ENCODE data around the gene BRICD5. TPM values are rescaled to one million over a fixed set of nuclear protein-coding genes. Genes with fewer than 3 reads are reported as not detected.

The BRICD5 gene
- total RNA-seq, 1 experiment from 2014 or later, result 18.6 TPM

DNA sequence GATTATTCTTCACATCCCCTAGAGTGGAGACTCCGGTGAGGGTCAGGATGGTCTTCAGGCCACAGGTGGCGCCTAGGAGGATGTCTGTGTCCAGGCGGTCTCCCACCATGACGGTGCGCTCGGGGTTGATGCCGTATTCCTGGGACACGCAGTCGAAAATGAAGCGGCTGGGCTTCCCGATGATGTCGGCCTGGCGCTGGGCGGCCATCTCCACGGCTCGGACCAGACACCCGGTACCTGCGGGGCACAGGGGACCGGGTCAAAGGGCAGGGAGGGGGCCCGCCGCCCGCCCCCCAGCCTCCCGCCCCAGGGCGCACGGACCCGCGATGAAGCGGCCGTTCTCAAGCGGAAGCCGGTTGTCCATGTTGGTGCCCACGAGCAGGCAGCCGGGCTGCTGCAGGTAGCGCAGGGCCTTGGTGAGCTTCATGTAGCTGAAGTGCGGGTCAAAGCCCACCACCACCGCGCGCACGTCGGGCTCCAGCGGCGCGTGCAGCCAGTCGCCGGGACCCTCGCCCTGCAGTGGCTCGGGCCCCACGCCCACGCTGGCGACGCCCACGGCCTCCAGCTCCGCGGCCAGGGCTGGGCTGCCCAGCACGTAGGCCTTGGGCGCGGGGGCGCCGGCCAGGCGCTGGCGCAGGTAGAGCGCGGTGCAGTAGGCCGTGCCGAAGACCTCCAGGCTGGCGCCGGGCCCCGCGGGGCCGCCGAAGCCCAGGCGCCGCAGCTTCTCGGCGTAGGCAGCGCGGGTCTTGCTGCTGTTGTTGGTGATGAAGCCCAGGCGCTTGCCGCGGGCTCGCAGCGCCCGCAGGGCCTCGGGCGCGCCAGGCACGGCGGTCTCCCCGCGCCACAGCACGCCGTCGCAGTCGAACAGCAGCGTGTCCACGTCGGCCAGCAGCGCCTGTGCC, 3.4 kb upstream of the BRICD5 start:
- H3K27ac ChIP-seq (ENCODE audit: low read depth, low read length, poor library complexity, severe bottlenecking), result peak overlapping the region; percentile 64
- ChIA-PET POLR2A (ENCODE audit: low non-redundant PET) (interaction anchor here (0.5 to 0.6 kb wide), 2 partner anchors 179 to 211 kb away, joined by 3 to 4 read pairs; no protein-coding TSS in a partner anchor), CTCF (no interaction called here)
- H3K27me3 ChIP-seq (replicated peaks; ENCODE audit: insufficient read depth, low read depth, low read length, poor library complexity), result no peaks in the 10 kb centered on the region
- H3K4me1 ChIP-seq (ENCODE audit: insufficient read depth, low read length, poor library complexity, severe bottlenecking), result peaks cover 11% of the 10 kb centered on the region
- H3K4me3 ChIP-seq (ENCODE audit: low read depth, low read length, poor library complexity, severe bottlenecking), result peak overlapping the region; percentile 91
- peak; percentile 40 for DNase-seq (ENCODE audit: low spot score)
- TF ChIP-seq EZH2 (IDR thresholded peaks at IDR 0.05; ENCODE audit: borderline replicate concordance, low read depth, low read length, poor library complexity, severe bottlenecking), result no peak
- TF ChIP-seq, protein P1, sequence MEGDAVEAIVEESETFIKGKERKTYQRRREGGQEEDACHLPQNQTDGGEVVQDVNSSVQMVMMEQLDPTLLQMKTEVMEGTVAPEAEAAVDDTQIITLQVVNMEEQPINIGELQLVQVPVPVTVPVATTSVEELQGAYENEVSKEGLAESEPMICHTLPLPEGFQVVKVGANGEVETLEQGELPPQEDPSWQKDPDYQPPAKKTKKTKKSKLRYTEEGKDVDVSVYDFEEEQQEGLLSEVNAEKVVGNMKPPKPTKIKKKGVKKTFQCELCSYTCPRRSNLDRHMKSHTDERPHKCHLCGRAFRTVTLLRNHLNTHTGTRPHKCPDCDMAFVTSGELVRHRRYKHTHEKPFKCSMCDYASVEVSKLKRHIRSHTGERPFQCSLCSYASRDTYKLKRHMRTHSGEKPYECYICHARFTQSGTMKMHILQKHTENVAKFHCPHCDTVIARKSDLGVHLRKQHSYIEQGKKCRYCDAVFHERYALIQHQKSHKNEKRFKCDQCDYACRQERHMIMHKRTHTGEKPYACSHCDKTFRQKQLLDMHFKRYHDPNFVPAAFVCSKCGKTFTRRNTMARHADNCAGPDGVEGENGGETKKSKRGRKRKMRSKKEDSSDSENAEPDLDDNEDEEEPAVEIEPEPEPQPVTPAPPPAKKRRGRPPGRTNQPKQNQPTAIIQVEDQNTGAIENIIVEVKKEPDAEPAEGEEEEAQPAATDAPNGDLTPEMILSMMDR (conservative IDR thresholded peaks at IDR 0.05; ENCODE audit: low read depth, low read length), result no peak
- no TSS peak for BruUV-seq (replicated peaks)
- no peaks in the 10 kb centered on the region for H3K9me3 ChIP-seq (ENCODE audit: low read depth, low read length, poor library complexity, severe bottlenecking)
- intact Hi-C loops (cut with micrococcal nuclease; ENCODE audit: unreplicated experiment), result loop anchor here (10.0 kb wide), 1 partner anchor 209 kb away; the partner anchor contains the start of gene ZNF598
- H3K36me3 ChIP-seq (ENCODE audit: insufficient read depth, low read length, poor library complexity, severe bottlenecking), result peaks cover 6% of the 10 kb centered on the region

DNA sequence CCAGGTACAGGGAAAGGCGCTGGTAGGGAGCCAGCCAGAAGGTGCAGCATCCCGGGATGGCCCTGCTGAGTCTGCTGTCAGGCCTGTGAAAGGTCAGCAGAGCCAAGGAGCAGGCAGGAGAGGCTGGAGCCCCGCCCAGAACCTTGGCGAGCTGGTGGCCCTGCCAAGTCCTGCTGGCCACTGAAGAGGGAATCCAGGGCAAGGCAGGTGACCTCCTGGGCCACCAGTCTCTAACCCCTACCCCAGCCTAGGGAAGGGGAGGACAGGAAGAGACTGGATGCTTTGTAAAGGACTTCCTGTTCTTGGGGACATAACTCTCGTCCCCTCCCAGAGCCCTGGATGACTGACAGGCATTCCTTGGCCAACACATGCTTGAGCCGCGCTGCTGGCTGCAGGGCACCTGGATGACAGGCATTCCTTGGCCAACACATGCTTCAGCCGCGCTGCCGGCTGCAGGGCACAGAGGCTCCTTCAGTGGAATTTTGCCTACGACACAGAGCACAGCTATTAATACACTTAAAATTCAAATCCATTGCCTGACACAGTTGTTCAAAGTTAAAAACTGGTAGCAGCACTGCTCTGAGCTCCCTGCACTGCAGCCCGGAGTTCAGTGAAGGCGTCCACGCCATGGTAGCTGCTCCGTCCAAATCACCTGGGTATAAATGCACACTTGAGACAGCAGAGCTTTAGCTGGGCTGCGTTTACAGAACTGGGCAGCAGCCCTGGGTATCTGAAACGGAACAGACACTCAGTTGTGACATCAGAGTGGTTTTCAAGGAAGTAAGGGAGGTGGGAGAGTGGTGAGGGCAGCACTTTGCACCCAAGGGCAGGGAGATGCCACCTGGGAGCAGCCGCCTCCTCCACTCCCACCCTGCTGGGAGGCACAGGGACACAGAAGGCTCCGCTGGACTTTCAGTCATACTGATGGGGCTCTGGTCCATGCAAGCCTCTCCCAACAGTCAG, 2.0 kb upstream of the BRICD5 start:
- no peak for DNase-seq (ENCODE audit: low spot score)
- ChIA-PET CTCF (no interaction called here), POLR2A (ENCODE audit: low non-redundant PET) (no interaction called here)
- Histone ChIP-seq H3K27me3 (replicated peaks; ENCODE audit: insufficient read depth, low read depth, low read length, poor library complexity) (no peaks in the 10 kb centered on the region), H3K9me3 (ENCODE audit: low read depth, low read length, poor library complexity, severe bottlenecking) (no peaks in the 10 kb centered on the region), H3K4me3 (ENCODE audit: low read depth, low read length, poor library complexity, severe bottlenecking) (peak overlapping the region; percentile 91), H3K4me1 (ENCODE audit: insufficient read depth, low read length, poor library complexity, severe bottlenecking) (peaks cover 11% of the 10 kb centered on the region), H3K27ac (ENCODE audit: low read depth, low read length, poor library complexity, severe bottlenecking) (no peak overlapping the region), H3K36me3 (ENCODE audit: insufficient read depth, low read length, poor library complexity, severe bottlenecking) (peaks cover 20% of the 10 kb centered on the region)
- TSS peak; percentile 56 for BruUV-seq (replicated peaks)
- intact Hi-C loops (cut with micrococcal nuclease; ENCODE audit: unreplicated experiment), result loop anchor here (10.0 kb wide), 1 partner anchor 208 kb away; the partner anchor contains the start of gene ZNF598
- TF ChIP-seq, protein P1 (conservative IDR thresholded peaks at IDR 0.05; ENCODE audit: low read depth, low read length), result no peak

DNA sequence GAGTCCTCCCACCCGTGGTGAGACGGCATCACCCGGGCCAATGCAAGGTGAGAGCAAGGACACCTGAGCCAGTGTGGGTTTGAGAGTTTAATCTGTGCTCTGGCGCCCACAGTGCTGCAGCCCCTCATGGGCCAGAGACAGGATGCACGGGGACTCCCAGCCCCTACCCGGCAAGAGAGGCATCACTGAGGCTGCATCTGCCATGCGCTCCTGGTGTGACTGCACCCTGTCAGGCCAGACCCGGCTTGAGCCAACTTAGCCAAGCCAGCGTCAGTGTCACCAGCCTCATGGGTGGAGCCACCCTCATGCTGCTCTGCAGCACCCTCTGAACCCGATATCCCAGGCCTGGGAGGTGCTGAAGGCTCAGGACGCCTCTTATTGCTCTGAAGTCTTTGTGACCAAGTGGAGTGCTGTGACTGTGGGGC, 1.3 kb upstream of the BRICD5 start:
- Histone ChIP-seq H3K4me1 (ENCODE audit: insufficient read depth, low read length, poor library complexity, severe bottlenecking) (peaks cover 13% of the 10 kb centered on the region), H3K9me3 (ENCODE audit: low read depth, low read length, poor library complexity, severe bottlenecking) (no peaks in the 10 kb centered on the region), H3K27ac (ENCODE audit: low read depth, low read length, poor library complexity, severe bottlenecking) (no peak overlapping the region), H3K4me3 (ENCODE audit: low read depth, low read length, poor library complexity, severe bottlenecking) (no peak overlapping the region), H3K27me3 (replicated peaks; ENCODE audit: insufficient read depth, low read depth, low read length, poor library complexity) (no peaks in the 10 kb centered on the region), H3K36me3 (ENCODE audit: insufficient read depth, low read length, poor library complexity, severe bottlenecking) (peaks cover 27% of the 10 kb centered on the region)
- TF ChIP-seq EZH2 (IDR thresholded peaks at IDR 0.05; ENCODE audit: borderline replicate concordance, low read depth, low read length, poor library complexity, severe bottlenecking), result no peak
- TF ChIP-seq, protein P1 (conservative IDR thresholded peaks at IDR 0.05; ENCODE audit: low read depth, low read length), result no peak
- ChIA-PET CTCF (no interaction called here), POLR2A (ENCODE audit: low non-redundant PET) (no interaction called here)
- DNase-seq (ENCODE audit: low spot score), result no peak
- intact Hi-C loops (cut with micrococcal nuclease; ENCODE audit: unreplicated experiment), result loop anchor here (10.0 kb wide), 1 partner anchor 207 kb away; the partner anchor contains the start of gene ZNF598
- no TSS peak for BruUV-seq (replicated peaks)
